GM04504 (cell line): ENCODE measurements around the gene ATP2B2.

ENCODE experiments used
- DNase-seq: peaks from one replicate; pipeline ENCODE4 v3.0.0-alpha.2; 2012; ENCODE audit warnings: low read depth

ATP2B2 gene

GRCh38 chr3:10493202-10493589, 12.2 kb downstream of the ATP2B2 start:
- DNase-seq = no peak

DNA sequence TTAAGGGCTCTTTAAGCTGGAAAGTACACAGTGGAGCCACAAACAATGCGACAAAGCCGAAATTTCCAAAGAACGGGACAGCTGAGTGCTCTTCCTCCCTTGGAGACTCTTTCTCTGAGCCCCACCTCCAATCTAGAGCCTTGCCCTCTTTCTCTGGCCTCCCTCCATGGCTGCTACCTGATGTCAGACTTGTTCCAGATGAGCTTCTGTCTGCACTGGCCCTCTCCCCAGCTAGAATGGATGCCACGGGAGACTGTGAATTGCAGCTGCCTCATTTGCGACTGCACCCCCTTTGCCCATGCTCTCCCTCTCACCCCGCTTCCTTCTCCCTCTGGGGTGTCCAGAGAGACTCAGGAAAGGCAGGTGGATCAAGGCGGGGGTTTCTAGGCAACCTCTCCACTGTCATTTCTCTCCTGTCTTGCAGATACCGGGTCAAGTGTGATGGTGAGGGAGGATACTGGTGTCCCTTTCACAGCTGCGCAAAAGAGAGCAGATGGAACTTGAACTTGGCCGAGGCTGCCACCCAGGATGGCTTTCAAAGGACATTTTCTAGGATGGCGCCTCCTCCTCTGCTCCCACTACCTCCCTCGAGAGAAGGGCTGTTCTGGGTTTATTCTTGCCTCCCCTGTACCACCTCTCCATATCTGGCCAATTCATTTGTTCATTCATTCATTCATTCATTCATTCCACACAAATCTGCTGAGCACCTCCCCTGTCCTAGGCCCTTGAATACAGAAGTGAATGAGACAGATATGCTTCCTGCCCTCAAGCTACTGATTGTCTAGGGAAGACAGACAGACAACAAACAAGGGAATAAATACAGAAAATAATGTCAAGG, 12.8 kb downstream of the ATP2B2 start:
- no peak for DNase-seq

DNA sequence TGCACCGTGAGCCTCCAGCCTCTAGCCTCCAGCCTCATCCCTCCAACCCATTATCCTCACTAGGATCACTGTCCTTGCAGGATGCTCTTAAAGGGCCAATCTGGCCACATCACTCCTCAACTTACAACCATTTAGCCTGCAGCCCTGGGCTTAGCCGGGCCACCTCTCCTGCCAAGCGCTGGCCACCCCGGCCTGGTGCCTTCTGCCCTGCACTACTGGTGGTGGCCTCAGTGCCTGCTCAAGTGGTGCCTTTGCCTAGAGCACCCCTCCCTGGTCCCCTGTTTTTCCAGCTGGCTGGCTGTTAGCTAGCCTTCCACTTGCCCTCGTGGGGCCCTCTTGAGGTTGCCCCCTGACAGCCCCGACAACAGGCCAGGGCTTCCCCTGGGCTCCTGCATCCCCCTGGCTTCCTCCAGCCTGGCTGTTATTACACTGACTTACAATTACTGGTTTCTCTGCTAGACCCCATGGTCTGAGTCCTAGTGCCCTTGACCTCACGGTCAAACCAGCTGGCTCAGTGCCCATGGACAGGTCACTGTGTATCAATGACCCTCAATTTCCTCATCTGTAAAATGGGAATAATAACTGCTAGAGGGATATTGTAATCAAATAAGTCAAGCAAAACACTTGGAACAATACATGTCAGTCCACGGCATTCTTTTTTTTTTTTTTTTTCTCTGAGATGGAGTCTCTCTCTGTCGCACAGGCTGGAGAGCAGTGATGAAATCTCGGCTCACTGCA, 15.5 kb downstream of the ATP2B2 start:
- no peak for DNase-seq

- DNase-seq = no peak
These were observed 17.3 kb downstream of the ATP2B2 start for GRCh38 chr3:10487988-10488633.

GRCh38 chr3:10485806-10486205, 19.6 kb downstream of the ATP2B2 start:
- DNase-seq = no peak

GRCh38 chr3:10485380-10485779, 20.0 kb downstream of the ATP2B2 start:
- DNase-seq = no peak

GRCh38 chr3:10484709-10485108, 20.7 kb downstream of the ATP2B2 start:
- no peak for DNase-seq

GRCh38 chr3:10483686-10484345, 21.6 kb downstream of the ATP2B2 start:
- DNase-seq = no peak

GRCh38 chr3:10483364-10483675, 22.1 kb downstream of the ATP2B2 start:
- no peak for DNase-seq

DNA sequence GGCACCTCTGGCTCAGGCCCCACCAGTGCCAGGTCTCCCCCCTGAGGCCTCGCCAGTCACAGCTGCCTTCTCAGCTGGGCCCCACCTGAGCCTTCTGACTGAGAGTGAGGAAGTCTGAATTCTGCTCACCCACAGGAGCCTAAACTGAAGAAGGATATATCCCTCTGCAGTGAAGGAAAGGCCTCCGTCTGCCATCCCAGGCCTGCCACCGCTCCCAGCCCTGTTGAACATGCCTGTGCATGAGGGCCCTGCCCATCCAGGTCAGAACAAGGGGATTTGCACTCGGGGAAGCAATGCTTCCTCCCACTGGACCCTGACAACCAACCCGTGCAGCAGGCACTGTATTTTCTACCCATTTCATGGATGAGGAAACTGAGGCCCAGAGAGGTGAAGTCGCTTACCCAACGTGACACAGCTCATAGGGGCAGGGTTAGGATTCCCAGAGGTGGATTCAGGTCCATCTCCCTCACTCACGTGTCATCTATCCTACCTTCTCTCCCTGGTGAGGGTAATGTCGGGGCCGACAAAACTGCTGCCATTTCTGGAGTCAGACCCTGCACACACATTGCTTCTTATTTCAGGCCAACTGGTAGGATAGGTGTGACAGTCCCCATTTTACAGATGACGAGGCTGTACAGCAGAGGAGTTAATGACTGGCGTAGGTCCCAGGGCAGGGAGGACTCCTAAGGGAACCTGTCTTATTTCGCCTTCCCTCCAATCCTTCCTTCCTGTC, 22.6 kb downstream of the ATP2B2 start:
- no peak for DNase-seq

DNA sequence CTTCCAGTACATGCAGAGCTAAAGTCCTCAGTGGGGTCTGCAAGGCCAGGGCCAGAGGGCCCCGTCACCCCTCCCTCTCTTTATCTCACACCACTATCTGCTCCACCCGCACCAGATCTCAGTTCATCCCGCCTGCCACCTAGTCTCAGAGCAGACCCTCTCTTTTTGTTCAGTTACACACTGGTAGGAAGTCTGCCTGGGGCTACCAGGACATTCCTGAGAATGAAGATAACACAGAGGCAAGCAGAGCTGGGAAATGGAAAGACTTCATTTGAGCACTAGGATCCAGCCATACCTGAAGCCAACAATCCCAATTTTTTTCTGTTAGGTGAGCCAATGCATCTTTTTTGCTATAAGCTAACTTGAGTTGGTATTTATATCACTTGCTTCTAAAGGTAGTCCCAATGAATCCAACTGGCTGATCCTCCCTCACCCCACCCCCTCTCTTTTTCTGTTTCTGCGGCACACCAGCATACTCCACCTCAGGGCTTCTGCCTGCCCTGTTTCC, 24.5 kb downstream of the ATP2B2 start:
- DNase-seq = no peak

GRCh38 chr3:10479311-10479710, 26.1 kb downstream of the ATP2B2 start:
- DNase-seq = no peak

GRCh38 chr3:10475983-10476382, 29.4 kb downstream of the ATP2B2 start:
- DNase-seq = no peak

- DNase-seq = no peak
These were observed 30.5 kb downstream of the ATP2B2 start for GRCh38 chr3:10474847-10475246.

- no peak for DNase-seq
These were observed 31.1 kb downstream of the ATP2B2 start for GRCh38 chr3:10474275-10474646.

GRCh38 chr3:10473581-10474274, 31.7 kb downstream of the ATP2B2 start:
- no peak for DNase-seq

GRCh38 chr3:10472877-10473440, 32.4 kb downstream of the ATP2B2 start:
- no peak for DNase-seq

- DNase-seq = no peak
These were observed 34.2 kb downstream of the ATP2B2 start for GRCh38 chr3:10471054-10471688.

GRCh38 chr3:10470120-10471053, 35.0 kb downstream of the ATP2B2 start:
- DNase-seq = no peak
